Measurements from ENCODE around the gene ZMYND19.
"Not testable (repeated sequence)": the region's sequence is repeated elsewhere in the genome, so short reads cannot be mapped to it uniquely, and the experiment has no call there.

Gene ZMYND19

GRCh38 chr9:137564134-137564533 lies 26.2 kb downstream of the ZMYND19 start:
- DNase-seq (ENCODE audit: extremely low read depth in 1 of 2, low read depth in 1 of 2), result no peak

- DNase-seq (ENCODE audit: extremely low read depth in 1 of 2, low read depth in 1 of 2), result no peak
Measured at GRCh38 chr9:137558127-137558526, 32.2 kb downstream of the ZMYND19 start.

DNA sequence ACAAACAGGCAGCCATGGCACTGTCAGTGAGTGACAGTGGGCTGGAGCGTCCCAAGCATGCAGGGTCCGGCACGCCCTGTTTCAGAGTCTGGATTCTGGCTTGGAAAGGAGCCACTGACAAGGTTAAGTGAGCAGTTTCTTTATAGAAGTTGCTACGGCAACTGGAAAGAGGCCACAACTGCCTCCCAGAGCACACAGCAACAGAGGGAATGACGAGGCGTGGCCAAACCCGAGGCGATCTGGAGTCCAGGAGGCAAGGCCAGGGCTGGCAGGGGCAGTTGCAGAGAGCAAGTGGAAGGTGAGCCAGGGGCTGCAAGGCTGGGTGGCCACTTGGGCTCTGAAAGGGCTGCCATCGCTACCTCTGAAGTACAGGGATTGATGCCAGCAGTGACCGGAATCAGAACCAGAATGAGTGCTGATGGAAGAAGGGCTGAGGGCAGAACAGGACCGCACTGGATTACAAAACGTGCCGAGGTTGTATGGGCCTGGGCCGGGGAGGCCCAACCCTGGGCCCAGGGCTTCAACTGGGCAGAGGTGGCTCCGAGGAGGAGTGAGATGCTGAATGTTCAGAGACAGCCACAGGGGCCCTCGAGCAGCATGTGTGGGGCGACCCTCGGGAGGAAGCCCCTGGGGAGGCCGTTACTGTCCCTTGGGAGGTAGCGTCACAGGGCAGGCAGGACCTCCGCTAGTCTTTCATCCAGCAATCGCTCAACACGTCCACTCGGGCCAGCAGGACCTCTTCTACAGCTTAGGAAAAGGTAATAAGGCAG lies 34.1 kb downstream of the ZMYND19 start:
- no peak for DNase-seq (ENCODE audit: extremely low read depth in 1 of 2, low read depth in 1 of 2)

DNA sequence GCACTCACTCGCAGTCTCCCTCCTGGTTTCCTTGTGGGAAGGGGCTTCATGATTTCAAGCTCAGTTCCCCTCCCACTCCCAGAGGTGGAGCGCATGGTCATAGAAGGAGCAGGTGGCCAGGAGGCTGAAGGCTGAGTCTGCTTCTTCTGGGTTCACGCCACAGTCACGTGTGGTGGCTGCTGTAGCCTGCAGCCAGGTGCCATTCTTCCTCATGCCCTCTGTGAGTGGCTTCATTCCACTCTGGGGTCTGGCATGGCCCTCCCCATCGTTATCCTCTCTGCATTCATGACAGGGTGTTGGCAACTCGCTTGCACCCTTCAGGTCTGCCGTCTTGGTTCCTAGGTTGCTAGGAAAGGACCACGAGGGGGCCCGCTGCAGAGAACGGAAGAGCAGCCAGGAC lies 35.1 kb downstream of the ZMYND19 start:
- no peak for DNase-seq (ENCODE audit: extremely low read depth in 1 of 2, low read depth in 1 of 2)

GRCh38 chr9:137554349-137554748 lies 36.0 kb downstream of the ZMYND19 start:
- no peak for DNase-seq (ENCODE audit: extremely low read depth in 1 of 2, low read depth in 1 of 2)

DNA sequence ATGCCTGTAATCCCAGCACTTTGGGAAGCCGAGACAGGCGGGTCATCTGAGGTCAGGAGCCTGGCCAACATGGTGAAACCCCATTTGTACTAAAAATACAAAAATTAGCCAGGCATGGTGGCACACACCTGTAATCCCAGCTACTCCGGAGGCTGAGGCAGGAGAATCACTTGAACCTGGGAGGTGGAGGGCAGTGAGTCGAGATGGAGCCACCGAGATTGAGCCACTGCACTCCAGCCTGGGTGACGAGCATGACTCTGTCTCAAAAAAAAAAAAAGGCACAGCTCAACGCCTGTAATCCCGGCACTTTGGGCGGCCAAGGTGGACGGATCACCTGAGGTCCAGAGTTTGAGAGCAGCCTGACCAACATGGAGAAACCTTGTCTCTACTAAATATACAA lies 36.7 kb downstream of the ZMYND19 start:
- not testable (repeated sequence) for DNase-seq (ENCODE audit: extremely low read depth in 1 of 2, low read depth in 1 of 2)

GRCh38 chr9:137552022-137552768 lies 38.1 kb downstream of the ZMYND19 start:
- DNase-seq (ENCODE audit: extremely low read depth in 1 of 2, low read depth in 1 of 2), result peak in 1 of 2 donors; percentile 8

- DNase-seq (ENCODE audit: extremely low read depth in 1 of 2, low read depth in 1 of 2), result peak; percentile 52 to 82
Measured at GRCh38 chr9:137551264-137552021, 38.9 kb downstream of the ZMYND19 start, which contains the start of gene MRPL41. Gene MRPL41 (plus strand): TSS chr9:137551879. CDS start chr9:137552082, 203 bp downstream.

DNA sequence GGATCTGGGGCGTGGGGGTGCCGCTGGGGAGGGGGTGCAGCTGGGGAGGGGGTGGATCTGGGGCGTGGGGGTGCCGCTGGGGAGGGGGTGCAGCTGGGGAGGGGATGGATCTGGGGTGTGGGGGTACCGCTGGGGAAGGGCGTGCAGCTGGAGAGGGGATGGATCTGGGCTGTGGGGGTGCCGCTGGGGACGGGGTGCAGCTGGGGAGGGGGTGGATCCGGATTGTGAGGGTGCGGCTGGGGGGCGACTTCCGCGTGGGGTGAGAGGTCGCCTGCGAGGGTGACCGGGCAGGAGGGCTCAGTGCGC lies 39.4 kb downstream of the ZMYND19 start:
- DNase-seq (ENCODE audit: extremely low read depth in 1 of 2, low read depth in 1 of 2), result not testable (repeated sequence)

- DNase-seq (ENCODE audit: extremely low read depth in 1 of 2, low read depth in 1 of 2), result peak in 1 of 2 donors; percentile 30
Measured at GRCh38 chr9:137550231-137550621, 40.1 kb downstream of the ZMYND19 start, which contains the start of gene PNPLA7. Gene PNPLA7 (minus strand): TSS chr9:137550402. CDS start chr9:137550197, 205 bp downstream.

DNA sequence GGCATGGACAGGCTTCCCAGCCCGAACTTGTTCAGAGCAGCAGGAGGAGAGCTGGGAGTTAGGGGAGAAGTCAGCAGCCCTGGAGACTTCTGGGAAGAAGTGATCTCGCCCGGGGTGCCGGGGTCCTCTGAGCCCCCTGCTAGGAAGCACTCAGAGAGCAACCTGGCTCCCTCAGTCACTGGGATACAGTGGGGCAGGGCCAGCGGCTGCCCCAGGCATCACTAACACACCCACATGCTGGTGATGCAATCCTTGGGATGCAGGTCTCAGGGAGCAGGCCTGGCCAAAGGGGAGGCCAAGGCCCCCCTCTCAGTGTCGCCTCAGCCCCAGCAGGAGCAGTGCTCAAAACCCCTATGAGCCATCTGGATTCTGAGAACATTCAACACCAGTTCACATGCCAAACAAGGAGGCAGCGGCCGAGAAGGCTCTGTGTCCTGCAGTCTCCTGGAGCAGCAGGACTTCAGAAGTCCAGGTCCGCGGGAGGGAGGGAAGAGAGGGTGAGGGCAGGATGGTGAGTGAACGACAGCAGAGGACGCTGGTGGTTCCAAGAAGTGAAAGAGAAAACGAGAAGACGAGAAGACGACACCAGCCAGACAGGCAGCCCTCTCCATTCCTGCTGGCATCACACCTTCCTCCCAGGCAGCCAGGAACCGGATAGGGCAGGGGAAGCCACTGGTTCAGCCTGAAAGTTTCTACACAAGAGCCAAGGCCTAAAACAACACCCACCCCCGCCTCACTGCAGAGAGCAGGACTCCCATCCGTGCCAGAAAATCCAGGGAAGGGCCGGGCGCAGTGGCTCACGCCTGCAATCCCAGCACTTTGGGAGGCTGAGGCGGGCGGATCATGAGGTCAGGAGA lies 42.4 kb downstream of the ZMYND19 start:
- no peak for DNase-seq (ENCODE audit: extremely low read depth in 1 of 2, low read depth in 1 of 2)

GRCh38 chr9:137545123-137545522 lies 45.2 kb downstream of the ZMYND19 start:
- DNase-seq (ENCODE audit: extremely low read depth in 1 of 2, low read depth in 1 of 2), result no peak

DNA sequence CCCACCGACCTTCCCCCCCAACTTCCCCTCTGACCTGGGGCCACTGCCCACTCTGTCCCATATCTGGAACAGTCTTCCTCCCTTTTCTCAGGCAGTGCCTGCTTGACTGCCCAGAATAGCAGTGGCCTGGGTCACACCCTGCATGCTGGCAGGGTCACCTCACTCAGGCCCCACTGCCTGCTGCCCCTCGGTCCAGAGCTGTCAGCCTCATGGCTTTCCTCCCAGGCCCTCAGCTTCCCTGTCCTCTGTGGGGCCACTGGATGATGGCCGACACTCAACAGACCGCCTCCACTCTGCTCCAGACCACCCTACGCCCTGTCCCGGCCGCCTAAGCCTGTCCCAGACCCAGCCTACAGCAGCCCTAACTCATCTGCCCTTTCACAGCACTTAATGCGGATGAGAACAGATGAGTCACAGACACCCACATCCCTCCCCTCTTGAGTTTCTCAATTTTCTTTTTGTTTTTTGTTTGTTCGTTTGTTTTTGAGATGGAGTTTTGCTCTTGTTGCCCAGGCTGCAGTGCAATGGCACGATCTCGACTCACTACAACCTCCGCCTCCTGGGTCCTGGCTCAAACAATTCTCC lies 46.0 kb downstream of the ZMYND19 start:
- no peak for DNase-seq (ENCODE audit: extremely low read depth in 1 of 2, low read depth in 1 of 2)

DNA sequence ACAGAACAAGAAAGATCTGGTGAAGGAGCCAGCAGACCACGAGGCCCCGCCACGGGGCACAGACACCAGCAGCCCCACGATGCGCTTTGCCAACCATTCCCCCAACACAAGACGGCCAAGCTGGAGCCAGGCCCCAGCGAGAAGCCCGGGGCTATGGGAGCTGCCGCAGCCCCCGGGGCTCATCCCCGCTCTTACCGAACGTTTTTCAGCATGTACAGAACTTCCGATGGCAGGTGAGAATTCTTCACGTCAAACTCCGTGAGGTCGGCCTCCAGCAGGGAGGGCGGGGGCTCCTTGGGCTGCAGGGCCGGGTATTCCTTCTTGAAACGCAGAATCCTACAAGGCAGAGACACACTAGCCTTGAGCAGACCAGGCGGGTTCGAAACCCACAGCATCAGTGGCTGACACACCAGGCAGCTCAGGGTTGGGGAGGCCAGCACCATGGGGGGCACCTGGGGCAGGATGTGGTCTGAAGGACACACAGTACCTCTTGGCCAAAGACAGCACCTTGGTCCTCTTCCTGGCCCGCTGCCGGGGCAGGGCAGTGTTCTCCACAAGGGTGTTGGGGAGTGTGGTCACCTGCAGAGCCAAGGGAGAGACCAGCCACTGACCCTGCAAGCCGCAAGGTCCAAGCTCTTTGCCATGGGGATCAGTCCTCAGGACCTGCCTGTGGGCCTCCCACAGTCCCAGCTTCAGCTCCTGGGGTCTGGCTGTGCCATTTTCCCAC lies 46.9 kb downstream of the ZMYND19 start:
- no peak for DNase-seq (ENCODE audit: extremely low read depth in 1 of 2, low read depth in 1 of 2)

GRCh38 chr9:137542486-137542885 lies 47.8 kb downstream of the ZMYND19 start:
- no peak for DNase-seq (ENCODE audit: extremely low read depth in 1 of 2, low read depth in 1 of 2)

DNA sequence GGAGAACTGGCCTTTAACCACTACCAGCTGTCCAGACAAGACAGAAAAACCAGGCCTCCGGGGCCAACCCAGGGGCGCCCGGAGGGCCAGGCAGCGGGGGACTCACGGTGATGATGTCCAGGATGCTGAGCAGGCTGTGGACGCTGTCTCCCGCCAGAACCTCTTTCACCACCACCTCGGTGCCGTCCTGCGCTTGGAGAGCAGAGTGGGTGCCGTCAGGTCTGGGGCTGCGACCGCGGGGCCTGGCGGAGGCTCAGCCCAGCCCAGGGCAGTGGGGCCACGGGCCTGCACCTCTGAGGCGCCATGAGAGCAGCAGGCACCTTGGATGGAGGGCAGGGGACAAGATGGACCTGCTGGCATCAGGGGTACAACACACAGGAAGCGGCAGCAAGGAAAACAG lies 49.8 kb downstream of the ZMYND19 start:
- no peak for DNase-seq (ENCODE audit: extremely low read depth in 1 of 2, low read depth in 1 of 2)

GRCh38 chr9:137538058-137538457 lies 52.3 kb downstream of the ZMYND19 start:
- DNase-seq (ENCODE audit: extremely low read depth in 1 of 2, low read depth in 1 of 2), result no peak

DNA sequence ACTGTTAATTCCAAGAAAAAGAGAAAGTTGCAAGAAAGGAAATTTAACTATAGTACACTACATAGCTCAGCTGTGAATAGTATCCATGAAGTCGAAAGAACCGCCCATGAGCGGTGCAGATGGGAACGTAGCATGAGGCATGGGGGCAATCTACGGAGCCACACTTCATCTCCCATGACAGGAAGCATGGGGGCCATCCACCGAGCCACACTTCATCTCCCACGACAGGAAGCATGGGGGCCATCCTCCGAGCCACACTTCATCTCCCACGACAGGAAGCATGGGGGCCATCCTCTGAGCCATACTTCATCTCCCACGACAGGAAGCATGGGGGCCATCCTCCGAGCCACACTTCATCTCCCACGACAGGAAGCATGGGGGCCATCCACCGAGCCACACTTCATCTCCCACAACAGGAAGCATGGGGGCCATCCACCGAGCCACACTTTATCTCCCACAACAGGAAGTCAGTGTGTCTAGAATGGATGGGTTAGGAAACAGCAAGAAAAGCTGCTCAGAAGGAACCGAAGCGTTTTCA lies 53.6 kb downstream of the ZMYND19 start:
- DNase-seq (ENCODE audit: extremely low read depth in 1 of 2, low read depth in 1 of 2), result not testable (repeated sequence)

GRCh38 chr9:137535120-137535428 lies 55.2 kb downstream of the ZMYND19 start:
- DNase-seq (ENCODE audit: extremely low read depth in 1 of 2, low read depth in 1 of 2), result no peak

All from activated CD8-positive, alpha-beta memory T cell treated with anti-CD3 and anti-CD28 coated beads for 1 hour (primary cell).